GM21528 (cell line): ENCODE results near the gene POU6F1.
A peak's percentile ranks its signal among the peaks of the same experiment; 100 is the strongest.

ENCODE experiments used
- ATAC-seq: cut with Tn5 transposase; IDR thresholded peaks from one replicate; pipeline ENCODE4 v1.9.1; 2021; ENCODE audit warnings: mild to moderate bottlenecking, moderate library complexity; ENCODE audit not compliant: unreplicated experiment, low FRiP score

Gene POU6F1

DNA sequence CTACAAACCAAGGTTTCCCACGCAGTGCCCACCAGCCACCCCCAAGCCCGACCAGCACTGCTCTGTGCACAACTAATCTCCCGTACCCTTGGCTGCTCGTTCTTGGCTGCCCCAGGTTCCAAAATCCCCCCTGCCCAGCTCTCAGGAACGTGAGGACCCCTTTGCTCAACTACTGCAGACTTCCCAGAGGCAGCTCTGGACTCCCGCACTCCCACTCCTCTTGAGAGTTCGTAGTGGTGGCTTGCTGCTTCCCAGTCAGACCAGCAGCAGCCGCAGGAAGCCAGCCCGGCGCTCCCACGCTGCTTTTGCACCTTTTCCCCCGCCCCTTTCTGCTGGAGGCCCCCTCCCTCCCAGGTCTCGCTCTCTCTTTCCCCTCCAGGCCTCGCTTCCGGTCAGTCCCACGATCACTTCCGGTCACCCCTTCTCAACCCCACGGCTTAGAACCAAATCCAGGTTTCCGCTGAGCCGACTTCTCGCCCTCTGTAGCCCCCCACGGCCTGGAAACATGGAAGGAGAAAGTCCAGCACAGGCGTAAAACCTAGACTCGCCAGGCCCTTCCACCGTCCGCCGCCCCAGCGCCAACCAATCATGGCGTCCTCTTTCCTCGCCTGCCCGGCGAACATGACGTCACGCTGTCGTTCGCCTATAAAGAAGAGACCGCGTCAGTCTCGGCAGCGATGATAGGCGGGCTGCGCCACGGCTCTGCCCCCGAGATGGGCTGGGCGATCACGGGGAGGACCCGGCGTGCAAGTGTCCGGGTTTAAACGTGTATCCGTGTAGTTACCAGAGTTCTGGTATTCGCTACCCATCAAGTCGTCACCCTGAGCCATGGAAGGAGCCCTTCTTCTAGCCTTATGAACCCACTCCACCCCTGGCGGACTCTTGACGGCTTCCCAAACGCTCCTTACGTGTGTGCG, 45.1 kb downstream of the POU6F1 start, which contains the start of gene TFCP2:
Gene TFCP2, minus strand, starts transcription at position 621 of the 917 bp plus-strand sequence. CDS start 713 bp downstream, outside the sequence.
- peak; percentile 89 for ATAC-seq

DNA sequence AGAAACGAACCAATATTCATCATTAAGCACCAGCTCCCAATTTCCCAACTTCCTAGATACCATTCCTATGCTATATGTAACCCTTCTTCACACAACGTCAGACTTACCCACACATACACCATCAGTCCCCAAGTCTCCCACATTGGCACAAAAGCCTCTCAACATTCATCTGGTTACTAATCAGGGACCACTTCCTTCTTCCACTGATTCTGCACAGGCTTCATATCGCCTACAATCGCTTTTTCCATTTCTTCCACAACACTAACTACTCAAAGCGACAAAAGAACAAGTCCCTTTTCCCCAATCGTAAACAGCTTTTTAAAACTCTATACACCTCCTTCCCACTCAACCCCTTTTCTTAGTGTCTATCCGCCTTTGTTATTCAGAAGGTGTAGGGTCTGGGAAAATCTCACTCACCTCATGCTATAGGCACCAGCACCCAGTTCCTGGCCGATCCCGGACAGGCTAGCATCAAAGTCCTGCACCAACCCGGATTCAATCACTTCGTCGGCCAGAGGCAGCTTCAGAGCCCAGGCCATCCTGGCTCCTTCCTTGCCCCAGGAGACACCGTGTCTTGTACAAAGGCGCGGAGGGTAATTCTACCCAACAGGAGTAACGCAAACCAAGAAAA, 45.9 kb downstream of the POU6F1 start:
- peak; percentile 9 for ATAC-seq

DNA sequence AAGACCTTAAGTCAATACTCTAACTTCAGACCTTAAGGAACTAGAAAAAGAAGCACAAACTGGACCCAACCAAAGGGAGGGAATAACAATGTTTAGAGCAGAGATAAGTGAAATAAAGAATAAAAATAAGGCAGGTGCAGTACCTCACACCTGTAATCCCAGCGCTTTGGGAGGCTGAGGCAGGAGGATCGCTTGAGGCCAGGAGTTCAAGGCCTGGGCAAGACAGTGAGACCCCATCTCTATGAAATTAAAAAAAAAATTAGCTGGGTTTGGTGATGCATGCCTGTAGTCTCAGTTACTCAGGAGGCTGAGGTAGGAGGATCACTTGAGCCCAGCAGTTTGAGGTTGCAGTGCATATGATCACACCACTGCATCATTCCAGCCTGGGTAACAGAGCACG, 54.1 kb downstream of the POU6F1 start:
- no peak for ATAC-seq

DNA sequence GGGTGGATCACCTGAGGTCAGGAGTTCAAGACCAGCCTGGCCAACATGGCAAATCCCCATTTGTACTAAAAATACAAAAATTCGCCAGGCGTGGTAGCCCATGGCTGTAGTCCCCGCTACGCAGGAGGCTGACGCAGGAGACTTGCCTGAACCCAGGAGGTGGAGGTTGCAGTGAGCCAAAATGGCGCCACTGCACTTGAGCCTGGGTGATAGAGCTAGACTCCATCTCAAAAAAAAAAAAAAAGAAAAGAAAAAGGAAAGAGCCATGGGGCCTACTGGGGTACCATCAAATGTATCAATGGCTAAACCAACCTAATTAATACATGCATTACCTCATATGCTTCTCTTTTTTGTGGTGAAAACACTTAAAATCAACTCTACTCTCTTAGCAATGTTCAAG, 55.6 kb downstream of the POU6F1 start:
- no peak for ATAC-seq

DNA sequence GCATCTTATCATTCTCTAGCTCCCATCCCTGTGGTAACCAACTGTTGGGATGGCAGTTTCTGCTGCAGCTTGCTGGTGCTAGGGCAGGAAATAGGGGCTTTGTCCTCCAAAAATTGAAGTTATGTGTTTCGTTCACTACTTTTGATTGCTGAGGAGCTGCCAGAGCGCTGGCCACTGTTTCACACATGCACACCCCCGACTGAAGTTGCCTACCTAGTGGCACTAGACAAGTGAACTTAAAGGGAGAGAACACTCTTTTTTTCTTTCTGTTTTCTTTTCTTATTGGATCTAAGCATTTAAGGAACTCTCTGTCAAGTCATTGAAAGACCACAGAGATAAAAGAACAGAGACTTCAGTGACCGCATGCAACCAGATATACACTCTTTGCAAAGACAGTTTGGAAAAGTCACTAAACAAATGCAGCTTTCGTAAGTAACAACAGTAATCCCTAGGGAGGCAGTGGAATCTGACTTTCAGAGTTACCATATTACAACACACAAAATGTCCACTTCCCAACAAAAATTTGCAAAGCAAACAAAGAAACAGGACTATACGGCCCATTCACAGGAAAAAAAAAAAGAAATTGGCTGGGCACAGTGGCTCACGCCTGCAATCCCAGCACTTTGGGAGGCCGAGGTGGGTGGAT, 56.9 kb downstream of the POU6F1 start:
- no peak for ATAC-seq

DNA sequence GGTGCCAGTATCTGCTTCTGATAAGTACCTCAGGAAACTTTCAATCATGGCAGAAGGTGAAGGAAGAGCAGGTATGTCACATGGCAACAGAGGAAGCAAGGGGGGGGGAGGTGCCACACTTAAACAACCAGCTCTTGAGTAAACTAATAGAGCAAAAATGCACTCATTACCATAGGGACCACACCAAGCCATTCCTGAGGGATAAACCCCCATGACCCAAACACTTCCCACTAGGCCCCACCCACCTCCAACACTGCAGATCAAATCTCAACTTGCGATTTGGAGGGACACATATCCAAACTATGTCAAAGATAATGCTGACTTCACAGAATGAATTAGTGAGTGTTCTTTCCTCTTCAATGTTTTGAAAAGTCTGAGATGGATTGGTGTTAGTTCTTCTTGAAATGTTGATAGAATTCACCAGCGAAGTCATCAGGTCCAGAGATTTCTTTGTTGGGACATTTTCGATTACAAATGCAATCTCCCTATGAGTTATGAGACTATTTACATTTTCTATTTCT, 61.6 kb downstream of the POU6F1 start:
- no peak for ATAC-seq

DNA sequence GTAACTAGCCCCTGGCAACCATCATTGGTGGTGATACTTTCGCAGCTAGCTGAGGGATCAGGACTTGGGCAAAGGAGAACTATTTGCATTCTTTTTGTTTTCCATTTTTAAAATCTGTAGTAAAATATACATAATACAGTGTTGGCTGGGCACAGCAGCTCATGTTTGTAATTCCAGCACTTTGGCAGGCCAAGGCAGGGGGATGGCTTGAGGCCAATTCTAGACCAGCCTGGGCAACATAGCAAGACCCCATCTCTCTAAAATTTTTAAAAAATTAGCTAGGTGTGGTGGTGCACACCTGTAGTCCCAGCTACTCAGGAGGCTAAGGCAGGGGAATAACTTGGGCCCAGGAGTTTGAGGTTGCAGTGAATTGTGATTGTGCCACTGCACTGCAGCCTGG, 64.9 kb downstream of the POU6F1 start:
- ATAC-seq: no peak

DNA sequence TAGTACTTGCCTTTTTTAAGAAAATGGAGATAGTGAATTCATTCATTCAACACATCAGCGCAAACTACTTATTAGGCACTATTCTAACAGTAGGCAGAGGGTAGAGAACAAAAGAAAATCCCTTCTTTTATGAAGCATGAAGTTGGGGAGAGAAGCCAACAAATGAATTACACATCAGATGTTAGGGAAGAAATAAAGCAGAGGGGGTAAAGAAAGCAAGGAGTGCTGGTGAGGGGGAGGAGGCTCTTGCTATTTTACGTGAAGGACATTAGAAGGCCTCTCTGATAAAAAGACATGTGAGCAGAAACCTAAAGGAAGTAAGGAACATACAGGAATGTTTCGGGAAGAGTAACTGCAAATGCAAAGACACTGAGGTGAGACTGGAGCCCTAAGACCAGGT, 67.1 kb downstream of the POU6F1 start:
- no peak for ATAC-seq

DNA sequence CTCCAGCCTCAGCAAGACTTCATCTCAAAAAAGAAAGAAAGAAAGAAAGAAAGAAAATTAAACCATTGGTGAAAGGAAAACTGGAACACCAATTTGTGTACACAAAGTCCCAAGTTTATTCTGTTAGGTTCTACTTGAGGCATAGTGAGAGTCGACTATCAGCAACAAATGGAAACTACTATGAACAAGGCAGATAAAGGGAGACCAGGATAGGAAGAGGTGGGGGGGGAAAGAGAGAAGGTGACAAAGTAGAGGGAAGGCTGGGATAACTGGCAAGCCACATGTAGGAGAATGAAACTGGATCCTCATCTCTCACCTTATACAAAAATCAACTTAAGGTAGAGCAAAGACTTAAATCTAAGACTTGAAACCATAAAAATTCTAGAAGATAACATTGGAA, 70.6 kb downstream of the POU6F1 start:
- ATAC-seq: no peak

DNA sequence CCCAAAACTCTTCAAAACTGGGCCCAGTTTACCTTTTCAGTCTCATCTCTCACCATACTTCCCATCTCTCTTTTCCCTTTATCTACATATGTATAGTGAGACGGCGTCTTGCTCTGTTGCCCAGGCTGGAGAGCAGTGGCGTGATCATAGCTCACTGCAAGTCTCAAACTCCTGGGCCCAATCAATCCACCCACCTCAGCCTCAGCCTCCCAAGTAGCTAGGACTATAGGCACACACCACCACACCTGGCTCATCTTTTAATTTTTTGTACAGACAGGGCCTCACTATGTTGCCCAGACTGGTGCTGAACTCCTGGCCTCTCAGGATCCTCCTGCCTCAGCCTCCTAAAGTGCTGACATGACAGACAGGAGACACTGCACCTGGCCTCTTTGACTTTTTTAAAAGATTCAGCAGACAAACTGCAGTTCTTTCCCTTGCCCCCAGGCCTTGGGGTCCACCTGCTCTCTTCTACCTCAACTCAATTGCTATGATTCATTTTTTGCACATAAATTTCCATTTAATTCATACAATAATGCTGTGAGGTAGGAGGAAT, 78.5 kb downstream of the POU6F1 start:
- no peak for ATAC-seq
